Measurements from ENCODE around the gene C1orf105. TPM values are rescaled to one million over a fixed set of nuclear protein-coding genes. Genes with fewer than 3 reads are reported as not detected.

The C1orf105 gene
- polyA plus RNA-seq, 1 donor = 111 TPM

DNA sequence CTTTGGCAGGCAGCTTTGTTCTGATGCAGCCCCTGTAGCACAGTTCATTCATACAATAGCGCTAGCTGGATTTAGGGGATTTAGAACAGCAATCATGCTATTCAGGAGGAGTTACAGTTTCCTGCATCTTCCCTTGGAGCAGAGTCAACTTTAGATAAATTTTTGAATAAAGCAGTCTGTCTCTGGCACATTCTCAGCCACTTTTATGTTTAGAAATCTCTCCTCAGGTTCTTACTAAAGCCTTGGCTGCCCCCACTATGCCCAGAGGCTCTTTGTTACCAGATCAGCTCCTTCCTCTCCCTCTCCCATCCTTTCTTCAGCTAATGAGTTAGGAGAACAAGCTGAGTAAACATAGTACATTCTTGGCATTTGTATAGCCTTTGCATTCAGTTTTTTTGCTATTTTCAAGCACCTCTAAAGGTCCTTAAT is 40.4 kb downstream of the C1orf105 start:
- DNase-seq = no peak

DNA sequence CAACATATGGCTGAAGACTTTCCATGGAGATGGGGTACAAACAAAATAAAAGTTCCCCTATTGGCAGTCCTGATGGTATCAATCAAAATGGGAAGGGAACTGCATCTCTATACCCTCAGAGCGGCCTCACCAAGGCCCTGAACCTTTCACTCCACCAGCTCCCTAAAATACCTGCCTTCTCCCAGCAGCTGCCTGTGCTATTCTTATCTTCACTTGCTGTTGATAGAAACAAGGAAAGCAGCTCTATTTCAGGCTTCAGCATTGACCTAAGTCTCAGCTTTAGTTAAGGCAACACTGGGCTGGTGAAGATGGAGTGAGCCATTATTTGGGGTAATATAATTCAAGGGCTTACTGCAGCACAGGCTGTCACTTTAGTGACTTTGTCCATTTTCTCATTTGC is 45.1 kb downstream of the C1orf105 start:
- no peak for DNase-seq

DNA sequence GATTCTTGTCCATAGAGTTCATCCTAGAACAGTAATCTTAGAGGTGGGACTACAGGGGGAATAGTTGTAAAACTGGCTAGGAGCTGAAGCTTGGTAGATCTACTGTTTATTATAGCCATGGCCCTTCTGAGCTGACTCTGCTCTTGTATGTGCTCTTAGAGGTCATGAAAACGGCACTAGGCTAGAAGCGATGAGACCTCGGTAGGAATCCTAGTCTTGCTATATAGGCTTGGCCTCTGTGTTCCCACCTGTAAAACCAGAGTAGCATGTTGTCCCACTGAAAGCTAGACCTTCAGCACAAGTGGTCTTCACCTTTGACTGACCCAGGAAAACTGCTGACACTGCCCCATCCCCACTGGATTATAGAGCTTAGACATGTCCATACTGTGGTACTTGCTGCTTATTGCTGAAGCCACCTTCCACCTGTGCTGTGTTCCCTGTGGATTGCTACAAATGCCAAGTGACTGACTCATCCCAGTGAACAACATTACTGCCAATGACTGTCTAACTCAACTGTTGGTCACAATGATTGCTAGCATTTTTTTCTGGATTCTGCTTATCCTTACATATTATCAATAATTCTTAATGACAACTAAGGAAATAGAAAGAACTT is 46.4 kb downstream of the C1orf105 start:
- DNase-seq = no peak

DNA sequence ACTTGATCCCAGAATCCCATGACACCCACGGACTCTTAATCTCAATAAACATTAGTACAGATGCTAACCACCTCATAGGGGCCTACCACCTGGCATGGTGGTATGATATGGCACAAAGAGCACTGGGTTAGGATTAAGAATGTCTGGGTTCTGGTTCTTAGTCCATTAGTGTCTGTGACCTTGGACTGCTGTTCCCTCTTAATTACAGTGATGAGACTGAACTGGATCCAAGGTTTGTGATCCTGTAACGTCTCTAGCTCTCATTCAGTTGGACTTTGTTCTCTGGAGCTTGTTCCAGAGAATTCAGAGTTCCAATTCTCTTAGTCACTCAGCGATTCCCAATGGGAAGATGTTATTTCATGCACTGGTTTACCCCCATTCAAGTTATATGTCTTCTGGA is 47.0 kb downstream of the C1orf105 start:
- DNase-seq = no peak

DNA sequence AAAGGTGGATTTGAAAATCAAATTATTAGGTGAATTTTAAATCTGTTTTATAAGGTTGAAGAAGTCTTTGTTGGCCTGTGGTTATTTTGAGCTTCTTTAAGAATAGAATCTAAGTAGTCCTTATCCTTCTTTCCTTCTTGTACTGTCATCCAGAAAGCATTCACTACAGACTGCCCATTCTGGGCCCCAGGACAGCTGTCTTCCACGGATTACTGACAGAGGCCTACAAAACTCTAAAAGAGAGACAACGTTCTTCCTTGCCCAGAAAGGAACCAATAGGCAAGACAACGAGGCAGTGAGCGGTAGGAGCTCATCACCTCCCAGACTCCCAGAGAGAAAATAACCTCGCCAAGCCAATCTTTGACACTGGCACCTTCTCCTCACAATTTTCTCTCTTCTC is 47.8 kb downstream of the C1orf105 start:
- DNase-seq = no peak

DNA sequence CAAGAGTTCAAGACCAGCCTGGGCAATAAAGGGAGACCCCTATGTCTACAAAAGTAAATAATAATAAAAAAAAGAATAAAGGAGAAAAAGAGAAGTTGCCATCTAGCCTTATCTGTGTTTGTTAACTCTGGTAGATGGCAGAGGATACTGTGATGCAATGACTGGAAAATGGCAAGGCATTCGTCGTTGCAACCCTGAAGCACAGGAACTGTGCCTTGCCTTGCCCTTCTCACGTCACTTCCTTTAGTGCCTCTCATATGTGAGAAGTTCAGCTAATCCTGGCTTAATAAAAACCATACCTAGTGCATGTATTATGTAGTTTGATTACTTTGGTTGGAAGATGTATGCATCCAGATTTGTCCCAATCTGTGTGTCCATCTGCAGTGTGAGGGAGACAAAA is 49.2 kb downstream of the C1orf105 start:
- DNase-seq = no peak

DNA sequence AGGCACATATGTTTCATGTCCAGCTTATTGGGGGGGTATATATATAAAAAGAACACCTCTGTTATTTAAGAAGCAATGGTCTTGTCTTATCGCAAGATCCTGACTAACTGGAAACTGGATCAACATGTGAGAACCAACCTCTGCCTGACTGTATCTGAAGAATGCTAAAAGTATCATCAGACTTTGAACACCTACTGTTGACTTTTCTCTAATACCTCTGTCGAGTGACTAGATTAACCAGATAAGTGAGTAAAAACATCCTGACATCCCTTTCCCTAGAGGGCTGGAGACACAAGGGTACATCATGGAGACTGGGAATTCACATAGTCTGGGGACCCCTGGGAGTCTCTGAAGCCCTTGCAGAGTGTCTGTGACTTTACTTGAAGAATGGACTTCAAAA is 49.7 kb downstream of the C1orf105 start:
- DNase-seq = no peak

DNA sequence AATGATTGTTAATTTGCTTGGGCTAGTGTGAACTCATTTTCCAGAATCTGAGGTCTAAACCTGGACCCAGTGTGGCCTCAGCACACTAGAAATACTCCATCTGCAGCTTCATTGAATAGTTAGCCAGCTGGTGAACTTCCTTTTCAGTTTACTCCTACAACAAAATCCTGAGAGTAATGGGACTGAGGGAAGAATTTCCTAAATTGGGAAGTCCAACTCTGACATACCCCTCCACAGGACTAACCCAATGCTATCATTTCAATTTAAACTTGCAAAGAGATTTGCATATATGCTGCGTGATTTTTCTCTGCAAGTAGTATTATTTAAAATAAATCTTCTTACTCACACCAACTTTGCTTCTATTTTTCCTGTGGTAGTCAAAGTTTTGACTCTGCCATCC is 51.2 kb downstream of the C1orf105 start:
- DNase-seq = no peak

DNA sequence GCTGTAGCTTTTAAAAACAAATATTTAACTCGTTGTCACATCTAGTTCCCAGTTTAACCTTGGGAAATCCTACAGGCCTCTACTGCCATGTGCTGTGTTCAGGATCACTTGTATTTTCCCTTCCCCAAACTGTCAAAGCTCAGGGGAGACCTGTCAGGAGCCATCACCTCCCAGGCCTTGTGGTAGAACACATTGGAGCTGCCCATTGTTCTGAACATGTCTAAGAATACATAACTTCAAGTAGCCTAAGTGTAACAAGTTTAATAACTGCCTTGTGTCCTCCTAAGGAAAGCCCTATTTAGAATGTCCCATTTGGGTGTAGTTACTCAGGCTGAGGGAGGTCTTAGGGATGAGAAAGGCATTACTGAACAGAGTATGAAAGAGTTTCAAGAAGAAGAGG is 52.0 kb downstream of the C1orf105 start:
- no peak for DNase-seq

DNA sequence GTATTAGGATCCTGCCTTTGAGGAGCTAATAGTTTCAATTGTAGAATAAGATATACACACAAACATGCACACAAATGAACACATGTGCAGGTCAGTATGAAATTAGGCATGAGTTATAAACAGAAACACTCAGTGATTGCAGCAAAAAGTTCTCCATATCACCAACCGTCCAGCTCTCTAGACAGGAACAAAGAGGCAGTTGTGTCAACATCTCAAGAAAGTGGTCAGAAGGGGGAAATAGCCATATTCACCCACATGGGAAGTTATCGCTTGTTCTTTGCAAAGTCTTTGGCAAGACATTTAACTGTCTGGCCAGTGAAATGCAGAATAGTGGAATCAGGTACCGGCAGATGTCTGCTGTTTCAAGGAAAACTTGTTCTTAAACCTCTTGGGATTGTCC is 52.8 kb downstream of the C1orf105 start:
- DNase-seq = no peak

DNA sequence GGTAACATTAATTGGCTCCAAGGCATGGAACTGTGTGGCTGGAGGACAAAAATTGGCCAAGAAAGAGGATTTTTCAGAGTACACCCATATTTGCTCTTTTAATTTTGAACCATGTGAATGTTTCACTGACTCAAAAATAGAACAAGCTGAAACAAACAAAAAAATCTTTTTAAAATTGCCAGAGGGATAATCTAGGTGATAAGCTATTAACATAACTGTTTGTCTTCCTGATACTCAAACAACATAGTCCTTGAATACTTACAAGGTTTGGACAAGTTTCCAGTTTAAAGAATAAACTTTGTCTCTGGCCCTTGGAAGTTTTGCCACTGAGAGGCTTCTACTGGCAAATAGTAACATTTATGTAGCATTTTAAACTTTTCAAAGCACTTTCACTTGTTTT is 53.4 kb downstream of the C1orf105 start:
- DNase-seq = no peak

DNA sequence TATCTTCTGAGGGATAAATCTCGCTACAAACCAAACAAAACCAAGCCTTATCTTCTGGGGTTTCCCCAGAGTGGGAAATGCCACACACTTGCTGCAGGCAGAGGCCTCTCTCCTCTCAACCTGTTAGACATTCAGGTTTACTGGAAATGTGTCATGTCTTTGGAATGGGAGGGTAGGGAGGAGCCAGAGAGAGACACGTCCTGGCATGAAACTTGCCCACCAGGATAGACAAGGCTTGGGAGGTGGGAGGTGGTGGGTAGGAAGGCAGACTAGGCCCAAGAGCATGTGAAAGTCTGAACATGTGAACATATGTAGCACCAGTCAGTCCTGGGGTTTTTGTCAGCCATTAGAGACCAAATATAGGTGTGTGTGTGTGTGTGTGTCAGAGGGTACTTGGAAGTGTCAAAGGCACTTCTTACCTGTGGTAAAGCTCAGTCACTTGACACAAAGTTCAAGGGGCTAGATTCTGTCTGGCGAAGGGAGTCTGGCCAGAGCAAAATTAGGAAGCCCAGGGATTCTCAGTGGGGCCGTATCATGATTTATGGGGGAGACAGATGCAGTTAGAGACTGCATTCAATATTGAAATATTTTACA is 55.8 kb downstream of the C1orf105 start:
- DNase-seq = no peak

DNA sequence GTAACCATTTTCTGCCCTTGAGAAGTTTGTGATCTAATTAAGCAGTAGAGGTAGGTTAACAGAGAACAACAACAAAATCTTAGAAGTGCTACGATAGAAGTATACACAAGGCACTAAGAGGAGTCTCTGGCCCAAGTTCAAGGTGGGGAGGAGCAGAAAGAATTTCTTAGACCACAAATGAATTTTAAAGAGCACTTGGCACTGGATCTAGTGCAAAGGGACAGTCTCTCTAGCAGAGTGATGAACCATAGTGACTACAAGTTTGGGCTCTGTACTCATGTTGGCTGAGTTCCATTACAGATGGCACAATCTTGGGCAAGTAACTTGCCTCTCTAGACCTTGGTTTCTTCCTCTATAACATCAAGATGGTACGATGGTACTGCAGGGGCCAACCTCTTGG is 56.7 kb downstream of the C1orf105 start:
- DNase-seq = no peak

DNA sequence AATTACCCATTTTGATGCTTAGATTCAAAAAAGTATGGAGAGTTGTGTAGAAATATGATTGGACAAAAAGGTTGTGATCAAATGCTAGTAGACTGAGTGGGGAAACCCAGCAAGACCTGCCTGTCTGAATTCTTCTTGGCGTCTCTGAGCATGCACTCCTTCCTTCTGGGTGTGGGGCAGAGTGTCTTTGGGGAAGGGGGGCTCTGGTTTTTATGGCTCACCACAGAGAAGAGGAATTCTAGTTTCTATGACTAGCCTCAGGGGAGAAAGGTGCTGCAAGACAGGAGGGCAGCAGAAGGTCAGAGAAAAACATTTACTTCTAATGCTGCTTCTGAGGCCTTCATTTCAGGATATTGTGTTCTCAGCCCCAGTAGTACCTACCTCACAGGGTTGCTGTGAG is 57.3 kb downstream of the C1orf105 start:
- DNase-seq = no peak

DNA sequence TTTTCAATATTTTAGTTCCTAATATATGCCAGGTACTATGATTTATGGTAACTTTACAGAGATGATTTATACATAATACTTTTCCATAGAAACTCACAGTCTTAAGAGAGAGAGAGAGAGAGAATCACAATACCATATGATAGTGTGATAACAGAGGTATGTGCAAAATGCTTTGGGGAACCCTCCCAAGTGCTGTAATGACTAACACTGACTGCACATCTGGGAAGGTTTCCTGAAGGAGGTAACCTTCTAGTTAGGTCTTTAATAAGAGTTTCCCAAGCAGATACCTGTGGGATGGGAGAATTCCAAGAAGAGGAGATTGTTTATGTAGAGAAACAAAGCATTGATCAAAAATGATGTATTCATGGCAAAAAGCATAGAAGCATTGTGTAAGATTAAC is 58.0 kb downstream of the C1orf105 start:
- DNase-seq = no peak

DNA sequence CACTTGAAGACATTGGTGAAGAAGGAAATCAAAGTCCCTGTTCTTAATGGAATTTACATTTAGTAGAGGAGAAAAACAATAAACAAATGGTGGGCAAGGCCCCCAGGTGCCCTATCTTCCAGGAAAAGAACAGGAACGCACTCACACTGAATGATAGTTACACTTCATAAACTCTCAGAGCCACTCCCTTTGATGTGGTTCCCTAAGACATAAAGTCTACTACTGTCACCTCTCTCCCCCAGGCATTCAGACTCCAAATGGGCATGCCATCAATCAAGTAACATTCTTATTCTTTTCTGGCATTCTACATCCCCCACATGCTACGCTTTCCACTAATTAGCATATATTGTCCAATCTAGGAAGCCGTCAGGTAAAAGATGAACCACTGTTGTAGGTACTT is 59.9 kb downstream of the C1orf105 start:
- DNase-seq = no peak

DNA sequence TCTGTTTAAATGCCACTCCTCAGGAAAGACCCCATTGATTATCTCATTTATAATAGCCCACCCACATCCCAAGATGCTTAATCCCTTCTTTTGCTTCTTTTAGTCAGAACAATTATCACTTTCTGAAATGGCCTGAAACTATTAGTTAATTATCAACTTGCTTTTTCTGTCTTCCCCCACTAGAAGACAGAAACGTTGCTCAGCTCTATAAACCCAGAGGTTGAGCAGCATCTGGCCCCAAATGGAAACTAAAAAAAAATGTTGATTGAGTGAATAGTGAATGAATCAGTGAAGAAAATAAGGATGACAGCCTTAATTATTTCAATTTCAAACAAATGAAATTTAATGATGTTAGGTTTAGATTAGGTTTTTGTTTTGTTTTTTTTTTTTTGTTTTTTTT is 61.6 kb downstream of the C1orf105 start:
- no peak for DNase-seq

DNA sequence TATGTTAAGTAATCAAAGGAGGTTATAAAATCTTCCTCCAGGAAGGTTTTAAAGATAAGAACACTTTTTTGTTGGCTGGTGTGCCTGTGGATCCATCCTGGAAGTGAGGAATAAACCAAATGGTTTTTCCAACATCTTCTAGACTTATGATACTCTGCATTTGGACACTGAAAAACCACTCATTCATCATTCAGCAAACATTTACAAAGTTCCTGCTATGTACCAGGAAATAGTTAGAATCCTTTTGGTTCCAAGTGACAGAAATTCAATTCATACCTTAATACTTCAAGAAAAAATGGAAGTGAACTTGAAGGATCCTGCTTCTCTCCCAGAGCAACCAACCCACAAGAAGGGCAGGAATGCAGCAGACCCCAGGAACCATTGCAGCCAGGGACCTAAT is 63.0 kb downstream of the C1orf105 start:
- no peak for DNase-seq

DNA sequence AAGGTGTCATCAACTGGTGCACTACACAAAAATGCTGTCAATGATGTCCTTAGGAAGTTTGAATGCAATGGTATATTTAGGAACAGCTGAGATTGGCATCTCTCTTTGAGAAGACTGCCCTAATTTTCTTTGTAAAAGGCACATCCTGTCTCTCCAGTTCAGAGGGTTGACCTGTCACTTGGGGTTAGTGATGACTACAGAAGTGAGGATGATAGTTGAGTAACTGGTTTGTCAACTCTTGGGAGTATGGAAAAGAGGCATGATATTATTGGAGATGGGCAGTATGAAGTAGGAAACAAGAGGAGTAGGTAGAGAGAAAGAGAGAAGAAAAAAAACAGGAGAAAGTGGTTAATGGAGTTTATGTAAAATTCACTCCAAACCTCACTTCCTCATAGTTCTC is 63.8 kb downstream of the C1orf105 start:
- no peak for DNase-seq

DNA sequence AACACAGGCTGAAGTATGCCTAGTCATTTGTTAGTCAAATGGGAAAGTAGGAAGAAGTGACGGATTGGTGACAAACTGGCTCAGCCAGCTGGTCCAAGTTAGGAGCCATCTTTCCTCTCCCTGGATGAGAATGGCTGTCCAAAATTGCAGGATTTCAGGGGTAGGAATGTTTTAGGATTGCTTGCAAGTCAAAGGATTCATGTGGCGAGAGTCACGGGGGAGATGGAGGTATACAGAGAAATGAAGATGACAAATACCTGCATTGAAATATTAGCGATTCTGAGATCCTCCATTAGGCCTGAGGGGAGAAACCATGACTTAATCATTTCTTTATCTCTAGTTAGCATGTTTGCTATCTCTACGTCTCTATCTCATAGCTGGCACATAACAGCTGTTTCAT is 65.1 kb downstream of the C1orf105 start:
- DNase-seq = no peak

DNA sequence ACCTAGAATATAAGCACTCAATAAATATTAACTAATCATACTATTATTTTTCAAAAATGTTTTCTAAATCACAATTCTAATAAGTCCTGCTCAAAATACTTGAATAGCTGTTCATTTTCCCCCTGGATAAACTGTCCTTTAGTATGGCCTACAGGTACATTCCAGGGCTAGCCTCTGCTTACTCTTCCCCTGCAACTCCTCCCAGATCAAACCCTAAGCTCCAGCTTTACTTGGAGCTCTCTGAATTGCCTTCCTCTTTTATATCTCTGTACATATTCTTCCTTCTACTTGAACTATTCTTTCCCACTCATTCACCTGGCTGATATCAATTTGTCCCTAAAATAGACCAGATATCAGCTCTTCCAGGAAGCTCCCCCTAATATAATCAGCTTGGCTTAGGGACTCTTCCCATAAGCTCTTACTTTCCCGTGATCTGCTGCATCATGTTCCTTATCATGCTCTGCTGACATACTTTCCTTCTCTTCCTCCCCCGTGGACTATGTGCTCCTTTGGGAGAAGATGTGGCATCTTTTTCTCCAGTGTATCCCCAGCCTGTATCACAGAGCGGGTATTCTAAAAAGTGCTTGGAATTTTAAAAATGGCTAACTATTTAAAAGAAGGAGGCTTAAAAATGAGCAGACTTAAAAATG is 66.4 kb downstream of the C1orf105 start:
- no peak for DNase-seq

DNA sequence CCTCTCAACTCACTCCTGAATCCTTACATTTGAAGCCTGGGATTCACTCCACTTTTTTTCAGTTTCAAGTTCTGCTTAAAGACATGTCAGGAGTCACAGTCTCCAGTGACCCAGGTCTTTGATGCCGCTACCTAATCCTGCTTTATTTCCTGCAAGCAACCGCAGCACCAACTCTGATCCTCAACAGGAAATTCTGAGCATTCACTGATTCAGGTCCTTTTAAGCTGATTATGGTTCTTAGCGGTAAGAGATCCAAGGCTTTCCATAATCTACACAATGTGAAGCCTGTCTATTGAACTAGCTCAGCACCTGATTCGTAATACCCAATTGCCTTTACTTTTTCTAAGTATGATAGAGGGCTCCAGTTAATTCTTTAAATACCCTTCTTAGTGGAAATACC is 67.1 kb downstream of the C1orf105 start:
- DNase-seq = no peak

DNA sequence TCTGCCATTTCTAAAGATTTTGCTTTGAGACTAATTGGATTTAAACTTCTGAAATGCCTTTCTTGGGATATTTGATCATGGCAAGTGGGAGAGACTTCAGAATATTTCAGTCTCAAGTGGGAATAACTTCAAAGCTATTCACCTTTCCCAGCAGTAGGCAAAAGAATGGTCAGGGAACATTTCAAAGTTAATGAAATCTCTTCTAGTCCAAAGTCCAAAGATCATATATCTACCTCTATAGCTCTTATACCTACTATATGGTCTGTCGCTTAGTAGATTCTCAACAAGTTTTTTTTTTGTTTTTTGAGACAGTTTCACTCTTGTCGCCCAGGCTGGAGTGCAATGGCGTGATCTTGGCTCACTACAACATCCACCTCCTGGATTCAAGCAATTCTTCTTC is 67.9 kb downstream of the C1orf105 start:
- DNase-seq = no peak

DNA sequence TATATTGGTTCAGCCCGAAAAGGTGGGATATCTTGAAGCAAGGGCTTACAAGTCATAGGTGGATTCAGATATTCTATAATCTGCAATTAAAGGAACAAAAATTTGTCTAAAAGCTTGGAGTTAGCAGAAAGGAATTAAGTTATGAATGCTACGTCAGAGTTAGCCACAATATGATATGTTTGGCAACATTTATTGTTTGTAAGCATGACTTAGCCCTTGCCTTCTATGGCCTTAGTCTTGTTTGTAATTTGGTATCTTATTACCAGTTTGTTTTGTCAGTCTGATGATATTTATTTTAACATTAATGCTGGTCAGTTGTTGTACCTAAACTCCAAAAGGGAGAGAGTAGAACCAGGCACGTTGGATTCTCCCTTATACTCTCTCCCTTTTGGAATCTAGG is 69.4 kb downstream of the C1orf105 start:
- DNase-seq = no peak

DNA sequence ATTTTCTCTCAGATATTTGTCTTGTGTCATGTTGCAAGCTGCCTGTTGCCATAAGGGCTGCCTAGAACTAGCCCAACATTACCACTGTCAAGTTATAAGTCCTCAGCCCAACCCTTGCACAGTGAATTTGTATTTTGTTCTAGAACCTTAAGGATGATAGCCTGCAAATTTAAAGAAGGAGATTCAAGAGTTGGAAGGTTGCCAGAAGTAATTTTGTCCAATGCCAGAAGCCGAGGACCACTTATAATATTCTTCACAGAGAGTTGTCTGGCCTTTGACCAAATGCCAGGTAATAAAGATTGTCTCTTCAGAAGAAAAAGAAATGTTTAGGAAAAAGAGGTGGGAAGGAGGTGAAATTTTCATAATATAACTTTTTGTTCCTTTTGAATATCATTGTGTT is 71.9 kb downstream of the C1orf105 start:
- no peak for DNase-seq

Measured in hindlimb muscle (tissue), 1 donor.